G401 (cell line): ENCODE measurements around the gene PIP4K2B. TPM values are rescaled to one million over a fixed set of nuclear protein-coding genes. Genes with fewer than 3 reads are reported as not detected.

Source experiments
- DNase-seq: peaks from one replicate; pipeline ENCODE4 v3.0.0-alpha.2; 2015; ENCODE audit warnings: low spot score
- in situ Hi-C: cut with HindIII; loops from 2 replicates; pipeline ENCODE4 v1.10.0; 2016; ENCODE audit warnings: low sequenced_read_pairs, mixed read lengths
- total RNA-seq: library from RNA; depleted of rRNA; stranded (reverse); fragments of >200 nt; shearing (Covaris generic); gene quantifications from 2 replicates; pipeline ENCODE4 v1.2.3, GENCODE V29; 2014; rRNA removed

Gene PIP4K2B
- total RNA-seq, 1 experiment from 2014 or later, result 46.2 TPM

GRCh38 chr17:38719289-38719942, 79.9 kb downstream of the PIP4K2B start:
- in situ Hi-C loops, result no loop called here
- DNase-seq, result no peak

- in situ Hi-C loops, result no loop called here
- DNase-seq, result peak; percentile 82
These were observed 82.1 kb downstream of the PIP4K2B start for GRCh38 chr17:38717139-38717745.

- DNase-seq, result no peak
- in situ Hi-C loops, result no loop called here
These were observed 82.9 kb downstream of the PIP4K2B start for GRCh38 chr17:38716368-38717005.

Other genes starting within 250 kb of the PIP4K2B start
- 8.9 and 12.4 TPM in 2 replicates for gene SRCIN1, start 193.6 kb downstream of the PIP4K2B start, total RNA-seq
- 46.5 and 50.5 TPM in 2 replicates for gene EPOP, start 124.6 kb downstream of the PIP4K2B start, total RNA-seq
- gene MLLT6, start 94.3 kb downstream of the PIP4K2B start, total RNA-seq, result 21.8 and 30.6 TPM in 2 replicates
- 7.5 and 7.9 TPM in 2 replicates for gene CISD3, start 69.2 kb downstream of the PIP4K2B start, total RNA-seq
- 5.5 and 12.5 TPM in 2 replicates for gene PCGF2, start 51.2 kb downstream of the PIP4K2B start, total RNA-seq
- 277 and 414 TPM in 2 replicates for gene PSMB3, start 46.8 kb downstream of the PIP4K2B start, total RNA-seq
- gene CWC25, start 25.8 kb upstream of the PIP4K2B start, total RNA-seq, result 11.2 and 19.9 TPM in 2 replicates
- gene RPL23, start 54.2 kb upstream of the PIP4K2B start, total RNA-seq, result 1,883 and 2,158 TPM in 2 replicates
- 136 and 141 TPM in 2 replicates for gene LASP1, start 70.5 kb upstream of the PIP4K2B start, total RNA-seq
- gene FBXO47, start 167.8 kb upstream of the PIP4K2B start, total RNA-seq, result not detected in 2 replicates